GM21423 (cell line): ENCODE measurements around the gene TNPO3.
"Not testable (repeated sequence)": the region's sequence is repeated elsewhere in the genome, so short reads cannot be mapped to it uniquely, and the experiment has no call there.

ENCODE experiments used
- ATAC-seq: cut with Tn5 transposase; IDR thresholded peaks from one replicate; pipeline ENCODE4 v1.9.1; 2021; ENCODE audit warnings: mild to moderate bottlenecking, moderate library complexity; ENCODE audit not compliant: unreplicated experiment

Gene TNPO3

DNA sequence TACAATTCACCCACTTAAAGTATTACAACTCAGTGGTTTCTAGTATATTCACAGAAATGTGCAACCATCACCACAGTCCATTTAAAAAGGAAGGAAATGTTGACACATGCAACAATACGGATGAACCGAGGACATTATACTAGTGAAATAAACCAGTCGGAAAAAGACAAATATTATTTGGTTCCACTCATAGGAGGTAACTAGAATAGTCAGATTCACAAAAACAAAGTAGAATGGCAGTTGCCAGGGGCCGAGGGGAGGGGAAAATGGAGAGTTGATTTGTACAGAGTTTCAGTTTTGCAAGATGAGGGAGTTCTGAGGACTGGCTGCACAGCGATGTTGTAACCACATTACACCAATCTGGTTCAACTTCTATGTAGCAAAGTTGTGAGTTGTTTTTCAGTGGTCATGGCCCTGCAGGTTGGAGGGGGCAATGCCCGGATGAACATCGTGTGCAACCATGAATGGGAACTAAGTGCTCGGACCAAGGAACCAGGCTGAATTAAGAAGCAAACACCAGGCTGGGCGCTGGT lies 17.6 kb upstream of the TNPO3 start:
- no peak for ATAC-seq

DNA sequence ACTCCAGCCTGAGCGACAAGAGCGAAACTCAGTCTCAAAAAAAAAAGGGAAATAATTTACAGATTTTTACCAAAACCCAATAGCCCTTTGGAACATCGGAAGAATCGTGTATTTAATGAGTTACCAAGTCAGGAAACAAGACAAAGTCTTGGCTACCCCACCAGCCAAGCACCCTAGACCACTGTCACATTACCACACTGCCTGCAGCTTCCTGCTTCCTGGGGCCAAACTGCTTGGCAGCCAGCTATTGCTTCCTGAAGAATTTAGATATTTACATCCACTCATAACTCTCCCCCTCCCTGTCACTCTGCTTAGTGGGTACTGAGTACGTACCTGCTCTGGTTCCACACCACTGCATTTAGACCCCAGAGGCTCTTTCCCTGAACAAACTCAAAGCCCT lies 14.1 kb upstream of the TNPO3 start:
- ATAC-seq = no peak

DNA sequence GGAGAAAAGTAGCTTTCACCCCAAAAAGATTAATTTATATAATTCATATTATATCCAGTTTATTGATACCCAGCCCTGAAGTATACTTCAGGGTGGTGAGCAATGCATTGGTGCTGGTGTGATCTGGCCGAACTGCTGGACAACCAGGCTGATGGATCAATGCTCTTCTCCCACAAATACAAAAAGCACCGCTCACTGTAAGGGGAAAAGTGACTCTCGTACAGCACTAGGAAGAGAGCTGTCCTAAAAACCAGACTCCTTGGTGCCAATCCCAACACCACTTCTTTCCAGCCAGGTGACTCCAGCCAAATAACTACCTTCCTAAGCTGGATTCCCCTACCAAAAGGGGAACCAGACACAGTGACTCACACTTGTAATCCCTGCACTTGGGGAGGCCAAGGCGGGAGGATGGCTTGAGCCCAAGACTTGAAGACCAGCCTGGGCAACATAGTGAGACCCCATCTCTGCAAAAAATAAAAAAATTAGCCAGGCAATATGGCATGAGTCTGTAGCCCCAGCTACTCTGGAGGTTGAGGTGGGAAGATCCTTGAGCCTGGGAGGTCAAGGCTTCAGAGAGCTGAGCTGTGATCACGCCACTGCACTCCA lies 13.1 kb upstream of the TNPO3 start:
- no peak for ATAC-seq

DNA sequence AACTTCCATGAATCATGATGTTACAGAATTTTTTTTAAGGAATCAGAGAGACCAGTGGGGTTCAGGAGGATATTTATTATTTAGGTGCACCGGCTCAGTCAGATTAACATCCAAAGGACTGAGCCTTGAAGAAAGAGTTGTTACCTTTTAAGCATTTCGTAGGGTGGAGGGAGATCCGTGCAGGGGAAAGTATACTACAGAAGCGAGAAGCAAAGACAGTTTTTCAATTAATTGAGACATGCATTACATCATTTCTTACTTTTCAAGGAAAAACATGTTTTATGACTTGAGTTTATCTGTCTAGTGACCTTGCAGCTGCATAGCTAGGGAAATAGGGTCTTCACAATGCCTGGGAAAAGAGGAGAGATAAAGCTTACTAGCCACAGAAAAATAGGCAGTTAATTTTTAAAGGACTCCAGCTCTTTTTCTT lies 12.2 kb upstream of the TNPO3 start:
- not testable (repeated sequence) for ATAC-seq

GRCh38 chr7:129066290-129067131 lies 11.6 kb upstream of the TNPO3 start:
- no peak for ATAC-seq

GRCh38 chr7:129055861-129056464 lies 1.1 kb upstream of the TNPO3 start:
- ATAC-seq = no peak

GRCh38 chr7:129055294-129055816 lies 444 bp upstream of the TNPO3 start:
- ATAC-seq = peak; percentile 8

DNA sequence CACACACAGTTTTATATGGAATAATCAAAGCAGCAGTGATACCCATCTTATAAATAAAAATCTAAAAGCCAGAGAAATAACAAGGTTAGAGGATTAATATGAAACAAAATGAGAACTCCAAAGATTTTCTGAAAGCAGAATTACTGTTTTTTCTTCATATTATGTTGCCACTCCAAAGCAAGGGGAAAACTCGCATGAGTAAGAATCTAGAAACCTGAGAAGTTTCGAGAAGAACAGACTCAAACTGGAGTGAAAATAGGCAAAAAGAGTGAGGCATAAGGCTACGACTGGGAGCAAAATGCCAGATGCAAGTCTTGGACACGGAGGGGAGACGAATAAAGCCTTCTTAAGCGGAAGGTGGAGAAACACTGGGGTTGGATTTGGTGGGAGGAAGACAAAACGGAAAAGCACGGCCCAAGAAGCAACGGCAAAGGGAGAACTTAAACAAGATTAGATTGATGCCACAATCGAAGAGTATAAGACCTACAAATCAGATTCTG lies 923 bp downstream of the TNPO3 start:
- ATAC-seq = no peak

GRCh38 chr7:129052441-129052840 lies 2.5 kb downstream of the TNPO3 start:
- no peak for ATAC-seq

DNA sequence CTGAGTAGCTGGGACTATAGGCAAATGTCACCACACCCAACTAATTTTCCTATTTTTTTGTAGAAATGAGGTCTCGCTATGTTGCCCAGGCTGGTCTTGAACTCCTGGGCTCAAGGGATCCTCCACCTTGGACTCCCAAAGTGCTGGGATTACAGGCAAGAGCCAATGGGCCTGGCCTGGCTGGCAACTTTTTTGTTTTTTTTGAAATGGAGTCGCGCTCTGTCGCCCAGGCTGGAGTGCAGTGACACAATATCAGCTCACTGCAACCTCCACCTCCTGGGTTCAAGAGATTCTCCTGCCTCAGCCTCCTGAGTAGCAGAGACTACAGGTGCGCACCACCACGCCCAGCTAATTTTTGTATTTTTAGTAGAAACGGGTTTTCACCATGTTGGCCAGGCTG lies 3.5 kb downstream of the TNPO3 start:
- ATAC-seq = not testable (repeated sequence)

- ATAC-seq = no peak
Measured at GRCh38 chr7:129047761-129048160, 7.2 kb downstream of the TNPO3 start.

GRCh38 chr7:129045682-129046081 lies 9.2 kb downstream of the TNPO3 start:
- ATAC-seq = no peak

DNA sequence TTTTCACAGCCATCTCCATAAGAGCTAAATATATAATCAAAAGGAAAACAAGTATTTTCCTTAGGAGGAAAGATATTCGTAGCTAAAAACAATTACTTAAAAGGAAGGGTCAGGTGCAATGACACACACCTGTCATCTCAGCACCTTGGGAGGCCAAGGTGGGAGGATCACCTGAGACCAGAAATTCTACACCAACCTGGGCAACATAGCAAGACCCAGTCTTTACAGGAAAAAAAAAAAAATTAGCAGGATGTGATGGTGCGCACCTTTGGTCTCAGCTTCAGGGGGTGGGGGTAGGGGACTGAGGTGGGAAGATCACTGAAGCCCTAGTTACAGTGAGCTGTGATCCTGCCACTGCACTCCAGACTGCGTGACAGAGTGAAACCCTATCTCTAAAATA lies 11.9 kb downstream of the TNPO3 start:
- no peak for ATAC-seq

- ATAC-seq = no peak
Measured at GRCh38 chr7:129041142-129042085, 13.5 kb downstream of the TNPO3 start.

- ATAC-seq = not testable (repeated sequence)
Measured at GRCh38 chr7:129038468-129038867, 16.4 kb downstream of the TNPO3 start.

- ATAC-seq = no peak
Measured at GRCh38 chr7:129037585-129037984, 17.3 kb downstream of the TNPO3 start.

DNA sequence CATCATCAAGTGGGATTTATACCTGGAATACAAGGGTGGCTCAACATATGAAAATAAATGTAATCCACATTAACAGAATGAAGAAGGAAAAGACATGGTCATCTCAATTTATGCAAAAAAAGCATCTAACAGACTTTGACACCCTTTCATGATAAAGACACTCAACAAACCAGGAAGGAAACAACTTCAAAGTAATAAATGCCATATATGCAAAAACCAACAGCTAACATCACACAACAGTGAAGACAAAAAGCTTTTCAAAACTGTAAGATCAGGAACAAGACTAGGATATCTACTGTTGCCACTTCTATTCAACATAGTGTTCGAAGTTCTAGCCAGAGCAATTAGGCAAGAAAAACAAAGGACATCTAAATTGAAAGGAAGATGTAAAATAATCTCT lies 22.9 kb downstream of the TNPO3 start:
- ATAC-seq = no peak

DNA sequence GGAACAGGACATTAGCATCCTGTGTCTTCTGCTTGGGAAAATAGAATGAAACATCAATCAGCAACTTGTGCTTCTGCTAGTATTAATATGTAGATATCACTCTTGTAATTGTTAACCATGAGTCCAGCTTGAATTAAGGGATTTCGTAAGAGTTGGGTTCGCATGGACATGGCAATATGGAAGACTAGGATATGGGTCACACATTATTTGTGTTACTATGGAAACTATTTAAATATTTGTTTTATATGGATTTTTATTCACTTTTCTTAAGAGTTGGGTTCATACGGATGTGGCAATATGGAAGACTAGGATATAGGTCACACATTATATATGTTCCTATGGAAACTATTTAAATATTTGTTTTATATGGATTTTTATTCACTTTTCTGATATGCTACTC lies 24.5 kb downstream of the TNPO3 start:
- ATAC-seq = no peak

DNA sequence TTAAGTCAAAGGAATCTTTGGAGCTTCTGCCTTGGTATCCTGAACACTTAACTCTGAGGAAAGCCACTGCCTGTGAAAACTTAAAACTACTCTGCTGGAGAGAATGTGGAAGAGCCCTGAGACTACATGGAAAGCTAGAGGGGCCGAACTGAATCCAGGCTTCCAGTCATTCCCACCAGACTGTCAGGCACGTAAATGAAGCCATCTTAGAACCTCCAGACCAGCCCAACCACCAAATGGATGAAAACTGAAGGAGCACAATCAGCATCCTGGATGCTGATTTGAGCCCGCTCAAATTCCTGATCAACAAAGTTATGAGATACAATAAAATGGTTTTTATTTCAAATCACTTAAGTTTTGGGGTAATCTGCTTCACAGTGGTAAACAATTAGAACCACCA lies 30.8 kb downstream of the TNPO3 start:
- ATAC-seq = no peak

DNA sequence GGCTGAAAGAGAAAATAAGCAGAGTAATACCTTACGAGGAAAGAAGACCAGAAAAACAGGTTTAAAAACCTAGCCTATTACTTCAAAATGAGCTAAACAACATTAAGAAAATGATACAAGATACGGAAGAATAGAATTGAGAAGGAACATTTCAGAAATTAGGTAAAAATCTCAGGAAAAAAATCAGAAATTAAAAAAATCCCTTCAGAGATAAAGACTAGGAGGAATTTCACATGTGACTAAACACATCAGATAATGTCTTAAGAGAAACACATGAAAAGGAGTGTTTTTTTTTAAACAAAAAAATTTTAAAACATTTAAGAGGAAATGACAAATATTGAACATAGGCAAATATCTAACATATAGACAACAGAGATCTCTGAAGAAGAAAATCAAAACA lies 33.3 kb downstream of the TNPO3 start:
- ATAC-seq = no peak
